CD4-positive, alpha-beta memory T cell (primary cell): ENCODE results near the gene NIPAL3. TPM values are rescaled to one million over a fixed set of nuclear protein-coding genes. Genes with fewer than 3 reads are reported as not detected.
A peak's percentile ranks its signal among the peaks of the same experiment; 100 is the strongest.
"Not testable (repeated sequence)": the region's sequence is repeated elsewhere in the genome, so short reads cannot be mapped to it uniquely, and the experiment has no call there.

Experiments
- CTCF ChIA-PET: fragments of 350-600 bp; sonication (Branson Sonifier 250); formaldehyde crosslinking; loops from one replicate; lab custom pipeline; 2021; ENCODE audit warnings: inconsistent platforms; ENCODE audit not compliant: partially characterized antibody; lab: Charles Lee
- POLR2A ChIA-PET: fragments of 350-600 bp; sonication (Branson Sonifier 250); formaldehyde crosslinking; loops from one replicate; lab custom pipeline; 2021; ENCODE audit not compliant: partially characterized antibody; lab: Charles Lee
- DNase-seq, 5 donors: peaks; one replicate each; pipeline versions ENCODE4 v3.0.0 to v3.0.0-alpha.2; 2020 to 2022; ENCODE audit warnings: mixed read lengths in 1 of 5
- H3K27ac ChIP-seq: one replicate; pipeline ENCODE4 v1.7.0; 2013; ENCODE audit warnings: low read depth, low read length
- H3K27me3 ChIP-seq: 2 replicates; pipeline ENCODE4 v1.7.0; 2013; ENCODE audit warnings: mild to moderate bottlenecking, low read length, moderate library complexity; ENCODE audit not compliant: insufficient read depth
- H3K36me3 ChIP-seq: 2 replicates; pipeline ENCODE4 v1.7.0; 2013; ENCODE audit warnings: mild to moderate bottlenecking, low read length, moderate library complexity; ENCODE audit not compliant: insufficient read depth
- H3K4me1 ChIP-seq: 2 replicates; pipeline ENCODE4 v1.7.0; 2013; ENCODE audit warnings: mild to moderate bottlenecking, low read length, moderate library complexity; ENCODE audit not compliant: insufficient read depth
- H3K4me3 ChIP-seq, 2 donors: one replicate each; pipeline ENCODE4 v1.7.0; 2013; ENCODE audit warnings: low read length in 2 of 2, mild to moderate bottlenecking in 1 of 2
- H3K9me3 ChIP-seq, 2 donors: one replicate each; pipeline ENCODE4 v1.7.0; 2013; ENCODE audit warnings: low read length in 2 of 2, control low read depth in 1 of 2; ENCODE audit not compliant: control insufficient read depth in 1 of 2
- H3K27ac Mint-ChIP-seq, 7 donors: one replicate each; pipeline ENCODE4 v1.8.0; 2020 to 2021; ENCODE audit warnings: mixed read lengths in 7 of 7, mild to moderate bottlenecking in 6 of 7, inconsistent platforms in 3 of 7, moderate library complexity in 3 of 7
- H3K27me3 Mint-ChIP-seq, 2 donors: one replicate each; pipeline ENCODE4 v1.8.0; 2020 to 2021; ENCODE audit warnings: mixed read lengths in 2 of 2
- H3K36me3 Mint-ChIP-seq, 2 donors: one replicate each; pipeline ENCODE4 v1.8.0; 2020 to 2021; ENCODE audit warnings: mixed read lengths in 2 of 2, inconsistent platforms in 1 of 2, mild to moderate bottlenecking in 1 of 2
- H3K4me1 Mint-ChIP-seq, 4 donors: one replicate each; pipeline ENCODE4 v1.8.0; 2020 to 2021; ENCODE audit warnings: mixed read lengths in 4 of 4, mild to moderate bottlenecking in 1 of 4
- H3K4me3 Mint-ChIP-seq, 8 donors: one replicate each; pipeline ENCODE4 v1.8.0; 2020 to 2021; ENCODE audit warnings: mixed read lengths in 8 of 8, mild to moderate bottlenecking in 7 of 8, moderate library complexity in 6 of 8, inconsistent platforms in 3 of 8
- H3K9me3 Mint-ChIP-seq, 8 donors: one replicate each; pipeline ENCODE4 v1.8.0; 2020 to 2021; ENCODE audit warnings: mixed read lengths in 8 of 8, mild to moderate bottlenecking in 5 of 8, inconsistent platforms in 3 of 8, moderate library complexity in 1 of 8
- intact Hi-C: fragments of 100-400 bp; cut with micrococcal nuclease; formaldehyde crosslinking; loops from one replicate; pipeline ENCODE4 v1.15.1; 2023
- polyA plus RNA-seq, 2 donors: library from polyadenylated mRNA; unstranded; fragments of 300-500 nt; fragmentation: Illumina TruSeq; gene quantifications; one replicate each; pipeline ENCODE4 v1.2.3, GENCODE V29; 2021
- total RNA-seq, 2 experiments: library from RNA; stranded (reverse); gene quantifications; one replicate each; pipeline ENCODE4 v1.2.3, GENCODE V29; 2021

The NIPAL3 gene
- total and polyA plus RNA-seq, 4 experiments from 2014 or later: 52.8 to 88.6 (median 63.8) TPM

DNA sequence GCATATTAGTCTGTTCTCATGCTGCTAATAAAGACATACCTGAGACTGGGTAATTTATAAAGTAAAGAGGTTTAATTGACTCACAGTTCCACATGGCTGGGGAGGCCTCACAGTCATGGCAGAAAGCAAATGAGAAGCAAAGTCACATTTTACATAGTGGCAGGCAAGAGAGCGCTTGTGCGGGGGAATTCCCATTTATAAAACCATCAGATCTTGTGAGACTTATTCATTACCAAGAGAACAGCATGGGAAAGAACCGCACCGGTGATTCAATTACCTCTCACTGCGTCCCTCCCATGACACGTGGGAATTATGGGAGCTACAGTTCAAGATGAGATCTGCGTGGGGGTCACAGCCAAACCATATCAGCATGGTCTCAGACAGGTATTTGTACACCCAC is 72.6 kb downstream of the NIPAL3 start:
- H3K4me3 ChIP-seq, H3K9me3 Mint-ChIP-seq, H3K27me3 Mint-ChIP-seq, H3K27ac ChIP-seq, H3K9me3 ChIP-seq, H3K36me3 Mint-ChIP-seq, intact Hi-C loops, H3K36me3 ChIP-seq, H3K27me3 ChIP-seq: not testable (repeated sequence)
- ChIA-PET POLR2A (interaction anchor here (3.5 to 7.9 kb wide), 2 partner anchors 13 to 16 kb away, joined by 13 to 422 read pairs; partner anchors contain the start of gene RCAN3), CTCF (interaction anchor here (1.0 to 1.1 kb wide), 2 partner anchors 19 to 29 kb away, joined by 3 read pairs; no protein-coding TSS in a partner anchor)
- Mint-ChIP-seq H3K4me1 (peaks cover 42 to 69% (median 55%) of the 10 kb centered on the region in 4 donors), H3K27ac (peak overlapping the region; percentile 15 to 93 (median 79)), H3K4me3 (peak overlapping the region in 3 of 8 donors; percentile 12 to 71 (median 29))
- peak in 3 of 5 donors; percentile 22 to 82 (median 29) for DNase-seq
- peaks cover 66% of the 10 kb centered on the region for H3K4me1 ChIP-seq

DNA sequence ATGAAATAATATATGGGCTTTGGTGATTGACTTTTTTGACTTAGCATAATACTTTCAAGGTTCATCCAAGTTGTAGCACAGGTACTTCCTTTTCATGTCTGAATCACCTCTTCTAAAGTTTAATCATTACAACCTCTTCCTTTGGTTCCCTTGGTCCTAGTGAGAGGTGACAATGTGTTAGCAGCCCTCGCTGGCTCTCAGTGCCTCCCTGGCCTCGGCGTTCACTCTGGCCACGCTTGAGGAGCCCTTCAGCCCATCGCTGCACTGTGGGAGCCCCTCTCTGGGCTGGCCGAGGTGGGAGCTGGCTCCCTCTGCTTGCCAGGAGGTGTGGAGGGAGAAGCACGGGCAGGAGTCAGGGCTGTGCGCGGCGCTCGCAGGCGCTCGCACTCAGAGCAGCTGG is 74.1 kb downstream of the NIPAL3 start:
- Histone ChIP-seq H3K27me3 (no peaks in the 10 kb centered on the region), H3K27ac (no peak overlapping the region), H3K9me3 (no peaks in the 10 kb centered on the region), H3K4me3 (no peak overlapping the region), H3K36me3 (no peaks in the 10 kb centered on the region), H3K4me1 (peaks cover 51% of the 10 kb centered on the region)
- ChIA-PET POLR2A (interaction anchor here (2.0 to 7.9 kb wide), 2 partner anchors 8 to 15 kb away, joined by 9 to 422 read pairs; partner anchors contain the start of gene RCAN3), CTCF (interaction anchor here (3.7 kb wide), 1 partner anchor 12 kb away, joined by 18 read pairs; the partner anchor contains the start of gene RCAN3)
- Mint-ChIP-seq H3K27me3 (no peaks in the 10 kb centered on the region), H3K27ac (peak overlapping the region in 2 of 7 donors; percentile 41 to 79), H3K4me1 (peaks cover 29 to 54% (median 41%) of the 10 kb centered on the region in 4 donors), H3K9me3 (no peaks in the 10 kb centered on the region), H3K36me3 (peaks cover 0 to 8% of the 10 kb centered on the region in 2 donors), H3K4me3 (no peak overlapping the region)
- intact Hi-C loops: no loop called here
- DNase-seq: no peak

DNA sequence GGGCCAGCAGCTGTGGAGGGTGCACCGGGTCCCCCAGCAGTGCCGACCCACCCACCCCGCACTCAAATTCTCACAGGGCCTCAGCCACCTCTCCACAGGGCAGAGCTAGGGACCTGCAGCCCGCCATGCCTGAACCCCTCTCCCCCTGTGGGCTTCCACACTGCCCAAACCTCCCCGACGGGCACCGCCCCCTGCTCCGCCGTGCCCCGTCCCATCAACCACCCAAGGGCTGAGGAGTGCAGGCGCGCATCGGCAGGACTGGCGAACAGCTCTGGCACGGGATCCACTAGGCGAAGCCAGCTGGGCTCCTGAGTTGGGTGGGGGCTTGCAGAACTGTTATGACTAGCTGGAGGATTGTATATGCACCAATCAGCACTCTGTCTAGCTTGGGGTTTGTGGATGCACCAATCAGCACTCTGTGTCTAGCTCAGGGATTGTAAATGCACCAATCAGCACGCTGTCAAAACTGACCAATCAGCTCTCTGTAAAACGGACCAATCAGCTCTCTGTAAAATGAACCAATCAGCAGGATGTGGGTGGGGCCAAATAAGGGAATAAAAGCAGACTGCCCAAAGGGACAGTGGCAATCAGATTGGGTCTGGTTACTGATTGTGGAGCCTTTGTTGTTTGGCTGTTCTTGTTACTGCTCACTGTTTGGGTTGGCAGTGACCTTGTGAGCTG is 74.6 kb downstream of the NIPAL3 start:
- Histone ChIP-seq H3K9me3 (no peaks in the 10 kb centered on the region), H3K27ac (no peak overlapping the region), H3K4me3 (no peak overlapping the region), H3K36me3 (no peaks in the 10 kb centered on the region), H3K4me1 (peaks cover 45% of the 10 kb centered on the region), H3K27me3 (no peaks in the 10 kb centered on the region)
- DNase-seq: no peak
- Mint-ChIP-seq H3K9me3 (no peaks in the 10 kb centered on the region), H3K4me1 (peaks cover 27 to 48% (median 37%) of the 10 kb centered on the region in 4 donors), H3K36me3 (peaks cover 0 to 8% of the 10 kb centered on the region in 2 donors), H3K27me3 (no peaks in the 10 kb centered on the region), H3K27ac (peak overlapping the region in 1 of 7 donors; percentile 70), H3K4me3 (no peak overlapping the region)
- ChIA-PET POLR2A (interaction anchor here (2.0 to 7.9 kb wide), 2 partner anchors 9 to 14 kb away, joined by 9 to 422 read pairs; partner anchors contain the start of gene RCAN3), CTCF (interaction anchor here (0.7 to 3.7 kb wide), 5 partner anchors 9 to 75 kb away, joined by 3 to 18 read pairs (median 3); partner anchors contain the start of genes NIPAL3 and RCAN3)
- intact Hi-C loops: no loop called here

DNA sequence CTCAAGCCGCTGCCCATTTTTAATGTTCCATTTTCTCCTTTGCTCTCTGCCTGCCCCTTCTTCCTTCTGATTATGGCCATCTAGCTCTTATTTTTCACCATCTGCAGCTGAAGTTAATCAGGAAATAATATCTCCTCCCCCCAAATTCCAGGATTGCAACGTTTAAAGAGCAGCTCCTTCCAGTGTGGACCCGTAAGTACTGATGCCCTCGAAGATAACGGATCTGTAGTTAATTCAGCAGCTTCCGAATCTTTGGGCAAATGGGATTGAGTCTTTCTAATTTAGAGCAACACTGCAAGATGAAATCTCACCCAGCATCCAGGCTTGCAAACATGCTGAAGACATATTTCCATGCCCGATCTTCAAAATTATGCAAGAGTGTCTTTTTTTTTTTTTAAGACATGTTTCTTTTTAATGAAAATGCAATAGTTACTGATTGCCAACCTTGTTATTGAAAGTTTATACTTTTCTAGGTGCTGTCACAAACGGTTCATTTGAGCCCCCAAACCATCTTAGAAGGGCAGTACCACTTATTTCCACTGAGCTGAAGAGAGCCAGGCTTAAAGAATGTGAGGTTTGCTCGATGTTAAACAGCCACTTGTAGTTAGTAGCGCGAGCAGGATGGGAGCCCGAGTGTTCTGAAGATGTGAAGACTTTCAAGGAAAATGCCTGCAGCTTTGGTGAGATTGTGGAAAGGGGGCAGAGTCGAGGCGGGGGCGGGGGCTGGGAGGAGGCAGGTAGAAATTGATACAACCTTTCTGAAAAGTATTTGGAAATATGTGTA is 76.2 kb downstream of the NIPAL3 start:
- ChIA-PET POLR2A (interaction anchor here (0.6 to 7.9 kb wide), 5 partner anchors 9 to 147 kb away, joined by 3 to 422 read pairs (median 4); partner anchors contain the start of gene RCAN3), CTCF (interaction anchor here (0.7 to 3.7 kb wide), 5 partner anchors 10 to 77 kb away, joined by 4 to 18 read pairs (median 4); partner anchors contain the start of genes NIPAL3 and RCAN3)
- peaks cover 16 to 33% (median 23%) of the 10 kb centered on the region in 4 donors for H3K4me1 Mint-ChIP-seq
- no peak for DNase-seq
- H3K27ac Mint-ChIP-seq: peak overlapping the region in 2 of 7 donors; percentile 22 to 31
- no peaks in the 10 kb centered on the region for H3K27me3 Mint-ChIP-seq
- no peak overlapping the region for H3K27ac ChIP-seq
- H3K27me3 ChIP-seq: no peaks in the 10 kb centered on the region
- no peak overlapping the region for H3K4me3 Mint-ChIP-seq
- intact Hi-C loops: no loop called here
- no peaks in the 10 kb centered on the region for H3K9me3 Mint-ChIP-seq
- peaks cover 0 to 12% of the 10 kb centered on the region in 2 donors for H3K36me3 Mint-ChIP-seq
- H3K4me3 ChIP-seq: no peak overlapping the region
- H3K36me3 ChIP-seq: no peaks in the 10 kb centered on the region
- peaks cover 30% of the 10 kb centered on the region for H3K4me1 ChIP-seq
- no peaks in the 10 kb centered on the region for H3K9me3 ChIP-seq

DNA sequence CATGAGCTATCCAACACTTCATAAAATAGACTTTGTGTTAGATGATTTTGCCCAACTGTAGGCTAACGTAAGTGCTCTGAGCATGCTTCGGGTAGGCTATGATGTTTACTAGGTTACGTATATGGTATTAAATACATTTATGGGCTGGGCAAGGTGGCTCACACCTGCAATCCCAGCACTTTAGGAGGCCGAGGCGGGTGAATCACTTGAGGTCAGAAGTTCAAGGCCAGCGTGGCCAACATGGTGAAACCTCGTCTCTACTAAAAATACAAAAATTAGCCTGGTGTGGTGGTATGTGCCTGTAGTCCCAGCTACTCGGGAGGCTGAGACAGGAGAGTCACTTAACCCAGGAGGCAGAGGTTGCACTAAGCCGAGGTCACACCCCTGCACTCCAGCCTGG is 77.3 kb downstream of the NIPAL3 start:
- peaks cover 18% of the 10 kb centered on the region for H3K4me1 ChIP-seq
- Mint-ChIP-seq H3K36me3 (peaks cover 0 to 12% of the 10 kb centered on the region in 2 donors), H3K4me1 (peaks cover 12 to 24% (median 19%) of the 10 kb centered on the region in 4 donors), H3K27ac (peak overlapping the region in 1 of 7 donors; percentile 35)
- intact Hi-C loops, H3K27ac ChIP-seq, H3K27me3 ChIP-seq, H3K4me3 Mint-ChIP-seq, H3K9me3 ChIP-seq, H3K9me3 Mint-ChIP-seq, H3K36me3 ChIP-seq, DNase-seq, H3K4me3 ChIP-seq, H3K27me3 Mint-ChIP-seq: not testable (repeated sequence)
- POLR2A ChIA-PET: interaction anchor here (1.0 to 7.9 kb wide), 3 partner anchors 11 to 76 kb away, joined by 3 to 422 read pairs (median 5); partner anchors contain the start of gene RCAN3
- CTCF ChIA-PET: interaction anchor here (1.2 to 3.7 kb wide), 3 partner anchors 9 to 13 kb away, joined by 4 to 18 read pairs (median 4); partner anchors contain the start of gene RCAN3

DNA sequence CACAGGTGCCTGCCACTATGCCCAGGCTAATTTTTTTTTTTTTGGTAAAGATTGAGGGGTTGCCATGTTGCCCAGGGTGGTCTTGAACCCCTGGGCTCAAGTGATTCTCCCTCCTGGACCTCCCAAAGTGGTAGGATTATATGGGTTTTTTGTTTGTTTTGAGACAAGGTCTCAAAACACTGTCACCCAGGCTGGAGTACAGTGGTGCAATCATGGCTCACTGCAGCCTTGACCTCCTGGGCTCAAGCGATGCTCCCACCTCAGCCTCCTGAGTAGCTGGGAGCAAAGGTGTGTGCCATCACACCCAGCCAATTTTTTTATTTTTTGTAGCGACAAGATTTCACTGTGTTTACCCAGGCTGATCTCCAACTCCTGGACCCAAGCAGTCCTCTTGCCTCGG is 78.2 kb downstream of the NIPAL3 start:
- Mint-ChIP-seq H3K36me3 (peaks cover 0 to 12% of the 10 kb centered on the region in 2 donors), H3K4me3 (no peak overlapping the region), H3K27ac (no peak overlapping the region), H3K9me3 (no peaks in the 10 kb centered on the region), H3K27me3 (no peaks in the 10 kb centered on the region), H3K4me1 (peaks cover 9 to 26% (median 20%) of the 10 kb centered on the region in 4 donors)
- intact Hi-C loops: no loop called here
- no peak for DNase-seq
- ChIA-PET CTCF (interaction anchor here (1.3 kb wide), 1 partner anchor 79 kb away, joined by 4 read pairs; the partner anchor contains the start of gene NIPAL3), POLR2A (interaction anchor here (1.0 to 1.4 kb wide), 2 partner anchors 9 to 12 kb away, joined by 4 to 5 read pairs; partner anchors contain the start of gene RCAN3)
- no peaks in the 10 kb centered on the region for H3K27me3 ChIP-seq
- no peaks in the 10 kb centered on the region for H3K36me3 ChIP-seq
- H3K4me3 ChIP-seq: no peak overlapping the region
- no peak overlapping the region for H3K27ac ChIP-seq
- H3K9me3 ChIP-seq: no peaks in the 10 kb centered on the region
- H3K4me1 ChIP-seq: peaks cover 15% of the 10 kb centered on the region
